ENCODE measurements around the gene LAP3. TPM values are rescaled to one million over a fixed set of nuclear protein-coding genes. Genes with fewer than 3 reads are reported as not detected.
A peak's percentile ranks its signal among the peaks of the same experiment; 100 is the strongest.

LAP3 gene
- 10 to 100 TPM; 66.8 to 89.8 (median 81.6) TPM for total RNA-seq

GRCh38 chr4:17576932-17577664 lies at the start of gene LAP3:
TSS of gene LAP3 (plus strand) at chr4:17577198. CDS start at chr4:17577466, 268 bp downstream.
- WGBS, 2 donors, result 0% methylated on average over 26 to 32 of the region's 91 CpGs
- DNase-seq, result peak; percentile 96 to 97
- Histone ChIP-seq H3K9me3 (no peaks in the 10 kb centered on the region), H3K27ac (peak within 1 kb of the TSS; percentile 65 to 80 (median 72)), H3K4me1 (peaks cover 3 to 15% of the 10 kb centered on the region in 2 donors), H3K27me3 (no peaks in the 10 kb centered on the region), H3K4me3 (replicated peaks in 1 of 3) (peak within 1 kb of the TSS; percentile 31 to 97 (median 60)), H3K36me3 (peaks cover 3 to 4% of the 10 kb centered on the region in 2 donors)
- intact Hi-C loops (cut with DNase I), result no loop called here
- TF ChIP-seq, protein P1, sequence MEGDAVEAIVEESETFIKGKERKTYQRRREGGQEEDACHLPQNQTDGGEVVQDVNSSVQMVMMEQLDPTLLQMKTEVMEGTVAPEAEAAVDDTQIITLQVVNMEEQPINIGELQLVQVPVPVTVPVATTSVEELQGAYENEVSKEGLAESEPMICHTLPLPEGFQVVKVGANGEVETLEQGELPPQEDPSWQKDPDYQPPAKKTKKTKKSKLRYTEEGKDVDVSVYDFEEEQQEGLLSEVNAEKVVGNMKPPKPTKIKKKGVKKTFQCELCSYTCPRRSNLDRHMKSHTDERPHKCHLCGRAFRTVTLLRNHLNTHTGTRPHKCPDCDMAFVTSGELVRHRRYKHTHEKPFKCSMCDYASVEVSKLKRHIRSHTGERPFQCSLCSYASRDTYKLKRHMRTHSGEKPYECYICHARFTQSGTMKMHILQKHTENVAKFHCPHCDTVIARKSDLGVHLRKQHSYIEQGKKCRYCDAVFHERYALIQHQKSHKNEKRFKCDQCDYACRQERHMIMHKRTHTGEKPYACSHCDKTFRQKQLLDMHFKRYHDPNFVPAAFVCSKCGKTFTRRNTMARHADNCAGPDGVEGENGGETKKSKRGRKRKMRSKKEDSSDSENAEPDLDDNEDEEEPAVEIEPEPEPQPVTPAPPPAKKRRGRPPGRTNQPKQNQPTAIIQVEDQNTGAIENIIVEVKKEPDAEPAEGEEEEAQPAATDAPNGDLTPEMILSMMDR (IDR thresholded peaks at IDR 0.05), result no peak
- TF ChIP-seq POLR2A (IDR thresholded peaks at IDR 0.05), result peak in 1 of 2 donors; percentile 97

DNA sequence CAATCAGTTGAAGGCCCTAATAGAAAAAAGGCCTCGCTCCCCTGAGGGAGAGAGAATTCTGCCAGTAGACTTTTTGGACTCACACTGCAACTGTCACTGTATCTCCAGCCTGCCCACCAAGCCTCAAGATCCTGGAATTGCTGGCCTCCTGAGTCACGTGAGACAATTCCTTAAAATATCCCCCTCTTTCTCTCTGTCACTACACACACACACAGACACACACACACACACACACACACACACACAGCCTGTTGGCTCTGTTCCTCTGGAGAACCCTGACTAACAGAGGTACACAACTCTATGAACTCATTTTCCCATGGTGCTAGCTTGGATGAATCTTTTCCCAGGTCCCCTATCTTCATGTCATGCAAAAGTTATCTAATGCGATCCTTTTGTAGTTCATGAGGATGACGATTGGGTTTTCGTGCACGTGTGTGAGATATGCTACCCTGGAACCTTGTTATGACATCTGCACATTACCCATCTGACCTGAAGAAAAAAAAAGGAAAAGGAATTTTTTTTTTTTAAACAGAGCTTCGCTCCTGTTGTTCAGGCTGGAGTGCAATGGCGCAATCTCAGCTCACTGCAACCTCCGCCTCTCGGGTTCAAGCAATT lies 48.3 kb upstream of the LAP3 start:
- intact Hi-C loops (cut with DNase I), result no loop called here
- no peak for DNase-seq
- H3K27ac ChIP-seq, result no peak overlapping the region
- no peak overlapping the region for H3K4me3 ChIP-seq (replicated peaks in 1 of 3)
- no peaks in the 10 kb centered on the region for H3K4me1 ChIP-seq
- 90 to 93% methylated on average over 10 of the region's 10 CpGs for WGBS, 2 donors
- H3K36me3 ChIP-seq, result no peaks in the 10 kb centered on the region
- TF ChIP-seq, protein P1 (IDR thresholded peaks at IDR 0.05), result no peak
- TF ChIP-seq POLR2A (IDR thresholded peaks at IDR 0.05), result no peak
- H3K27me3 ChIP-seq, result no peaks in the 10 kb centered on the region
- no peaks in the 10 kb centered on the region for H3K9me3 ChIP-seq

- Histone ChIP-seq H3K27ac (no peak overlapping the region), H3K4me1 (no peaks in the 10 kb centered on the region), H3K9me3 (no peaks in the 10 kb centered on the region), H3K36me3 (no peaks in the 10 kb centered on the region), H3K4me3 (replicated peaks in 1 of 3) (no peak overlapping the region), H3K27me3 (no peaks in the 10 kb centered on the region)
- 77 to 82% methylated on average over 8 of the region's 8 CpGs for WGBS, 2 donors
- intact Hi-C loops (cut with DNase I), result no loop called here
- TF ChIP-seq, protein P1 (IDR thresholded peaks at IDR 0.05), result no peak
- TF ChIP-seq POLR2A (IDR thresholded peaks at IDR 0.05), result no peak
- DNase-seq, result no peak
These were observed 45.3 kb upstream of the LAP3 start for GRCh38 chr4:17531538-17532285.

DNA sequence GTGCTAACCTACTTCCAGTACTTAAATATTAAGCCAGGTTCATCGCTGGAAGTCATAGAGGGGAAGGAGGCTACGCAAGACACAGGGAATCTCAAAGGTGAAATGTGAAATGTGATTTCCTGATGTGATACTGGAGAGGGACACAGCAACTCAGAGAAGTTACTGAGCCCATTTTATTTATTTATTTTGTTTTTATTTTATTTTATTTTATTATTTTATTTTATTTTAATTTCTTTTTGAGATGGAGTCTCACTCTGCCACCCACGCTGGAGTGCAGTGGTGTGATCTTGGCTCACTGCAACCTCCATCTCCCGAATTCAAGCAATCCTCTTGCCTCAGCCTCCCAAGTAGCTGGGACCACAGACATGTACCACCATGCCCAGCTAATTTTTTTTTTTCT lies 42.3 kb upstream of the LAP3 start:
- 92 to 97% methylated on average over 4 of the region's 4 CpGs for WGBS, 2 donors
- H3K36me3 ChIP-seq, result no peaks in the 10 kb centered on the region
- no peaks in the 10 kb centered on the region for H3K27me3 ChIP-seq
- H3K4me3 ChIP-seq (replicated peaks in 1 of 3), result no peak overlapping the region
- no peaks in the 10 kb centered on the region for H3K9me3 ChIP-seq
- intact Hi-C loops (cut with DNase I), result no loop called here
- no peak for TF ChIP-seq POLR2A (IDR thresholded peaks at IDR 0.05)
- TF ChIP-seq, protein P1 (IDR thresholded peaks at IDR 0.05), result no peak
- no peak for DNase-seq
- no peak overlapping the region for H3K27ac ChIP-seq
- no peaks in the 10 kb centered on the region for H3K4me1 ChIP-seq
